KBM-7 (cell line): ENCODE results near the gene RAB40A.

Experiments used
- DNase-seq: peaks from one replicate; pipeline ENCODE4 v3.0.0-alpha.2; 2015
- in situ Hi-C: fragments of 300-500 bp; cut with MboI; formaldehyde crosslinking; loops from 2 replicates; pipeline ENCODE4 v1.14.3; 2020; ENCODE audit warnings: low sequenced_read_pairs, low pct_unique_long_range_greater_than_20kb, mixed read lengths

The RAB40A gene, protein sequence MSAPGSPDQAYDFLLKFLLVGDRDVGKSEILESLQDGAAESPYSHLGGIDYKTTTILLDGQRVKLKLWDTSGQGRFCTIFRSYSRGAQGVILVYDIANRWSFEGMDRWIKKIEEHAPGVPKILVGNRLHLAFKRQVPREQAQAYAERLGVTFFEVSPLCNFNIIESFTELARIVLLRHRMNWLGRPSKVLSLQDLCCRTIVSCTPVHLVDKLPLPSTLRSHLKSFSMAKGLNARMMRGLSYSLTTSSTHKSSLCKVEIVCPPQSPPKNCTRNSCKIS

GRCh38 chrX:103519389-103519788 lies at the start of gene RAB40A:
RAB40A (minus strand) TSS chrX:103519489; CDS start chrX:103500756, 18,733 bp downstream.
- DNase-seq, result no peak
- in situ Hi-C loops, result no loop called here

GRCh38 chrX:103565752-103566151 lies 46.5 kb upstream of the RAB40A start:
- in situ Hi-C loops, result no loop called here
- no peak for DNase-seq

DNA sequence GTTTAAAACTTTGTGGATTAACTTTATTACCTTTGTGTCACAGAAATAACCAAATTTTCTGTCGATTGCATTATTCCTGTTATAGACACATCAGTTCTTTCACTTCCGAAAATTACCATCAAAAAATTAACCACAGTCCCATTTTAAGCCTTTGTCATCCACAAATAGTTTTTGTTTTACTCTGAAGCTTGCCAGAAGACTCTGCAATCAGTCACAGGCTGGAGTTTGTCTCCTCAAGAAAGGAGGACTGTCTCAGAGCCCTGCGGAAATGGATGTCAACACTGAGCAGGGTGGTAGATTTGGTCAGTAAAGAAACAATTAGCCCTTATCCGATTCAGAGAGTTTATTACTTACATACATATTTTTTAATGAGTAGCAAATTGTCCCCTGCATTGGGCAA lies 45.9 kb upstream of the RAB40A start:
- in situ Hi-C loops, result no loop called here
- no peak for DNase-seq

GRCh38 chrX:103562801-103563200 lies 43.5 kb upstream of the RAB40A start:
- in situ Hi-C loops, result no loop called here
- no peak for DNase-seq

GRCh38 chrX:103560256-103560655 lies 41.0 kb upstream of the RAB40A start:
- no peak for DNase-seq
- in situ Hi-C loops, result no loop called here

GRCh38 chrX:103556963-103557612 lies 37.8 kb upstream of the RAB40A start:
- in situ Hi-C loops, result no loop called here
- no peak for DNase-seq

- no peak for DNase-seq
- in situ Hi-C loops, result no loop called here
These were observed 35.6 kb upstream of the RAB40A start for GRCh38 chrX:103554687-103555424.

DNA sequence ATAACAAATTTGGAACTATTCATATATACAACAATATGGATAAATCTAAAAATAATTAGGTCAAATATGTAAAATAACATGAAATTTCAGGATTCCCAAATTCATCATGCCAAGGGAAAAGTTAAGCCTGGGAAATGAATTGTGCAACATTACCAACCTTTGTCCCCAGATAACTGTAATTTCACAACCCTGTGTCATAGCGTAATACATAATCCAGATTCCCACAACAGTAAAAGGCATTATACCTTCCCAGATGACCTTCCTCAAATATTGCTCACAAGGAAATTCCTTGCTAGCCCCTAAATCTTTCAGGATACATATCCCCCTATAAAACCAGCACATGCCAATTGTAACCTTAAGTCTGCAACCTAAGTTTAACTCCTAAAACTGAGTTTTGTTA lies 32.9 kb upstream of the RAB40A start:
- no peak for DNase-seq
- in situ Hi-C loops, result no loop called here

DNA sequence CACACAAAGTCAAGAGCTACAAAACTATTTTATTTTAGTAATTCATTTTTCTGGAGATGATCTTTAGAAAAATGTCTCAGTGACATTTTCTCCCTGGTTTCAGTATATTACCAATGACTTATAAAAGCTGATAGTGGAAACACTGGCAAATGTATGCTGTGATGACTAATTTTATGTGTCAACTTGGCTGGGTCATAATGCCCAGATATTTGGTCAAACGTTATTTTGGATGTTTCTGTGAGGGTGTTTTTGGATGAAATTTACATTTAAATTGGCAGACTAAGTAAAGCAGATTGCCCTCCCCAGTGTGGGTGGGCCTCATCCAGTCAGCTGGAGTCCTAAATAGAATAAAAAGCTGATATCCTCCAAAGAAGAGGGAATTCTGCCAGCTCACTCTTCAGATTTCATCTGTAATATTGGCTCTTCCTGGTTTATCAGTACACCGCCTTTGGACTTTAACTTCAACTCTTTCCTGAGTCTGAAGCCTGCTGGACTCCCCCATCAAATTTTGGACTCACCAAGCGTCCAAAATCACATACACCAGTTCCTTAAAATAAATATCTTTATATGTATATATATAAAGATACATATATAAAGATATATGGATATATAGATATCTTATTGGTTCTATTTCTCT lies 31.2 kb upstream of the RAB40A start:
- in situ Hi-C loops, result no loop called here
- no peak for DNase-seq

GRCh38 chrX:103549916-103550315 lies 30.6 kb upstream of the RAB40A start:
- in situ Hi-C loops, result loop anchor here (25.0 kb wide), 1 partner anchor 262 kb away; no protein-coding TSS in a partner anchor

DNA sequence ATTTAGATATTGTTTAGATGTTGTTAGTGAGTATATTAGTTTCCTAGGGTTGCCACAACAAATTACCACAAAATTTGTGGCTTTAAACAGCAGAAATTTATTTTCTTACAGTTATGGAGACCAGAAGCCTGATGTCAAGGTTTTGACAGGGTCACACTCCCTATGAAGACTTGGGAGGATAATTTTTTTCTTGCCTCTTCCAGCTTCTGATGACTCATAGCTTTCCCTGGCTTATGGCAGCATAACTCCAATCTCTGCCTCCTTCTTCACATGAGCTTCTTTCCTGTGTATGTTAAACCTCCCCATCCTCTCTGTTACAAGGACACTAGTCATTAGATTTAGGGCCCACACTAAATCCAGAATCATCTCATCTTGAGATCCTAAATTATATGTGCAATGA lies 20.9 kb upstream of the RAB40A start:
- in situ Hi-C loops, result loop anchor here (25.0 kb wide), 1 partner anchor 272 kb away; no protein-coding TSS in a partner anchor

More at GRCh38 chrX:103549916-103550315, 30.6 kb upstream of the RAB40A start:
- DNase-seq, result no peak

GRCh38 chrX:103539695-103540094 lies 20.4 kb upstream of the RAB40A start:
- in situ Hi-C loops, result loop anchor here (25.0 kb wide), 1 partner anchor 273 kb away; no protein-coding TSS in a partner anchor
- DNase-seq, result no peak

More for the DNA sequence above, 20.9 kb upstream of the RAB40A start:
- no peak for DNase-seq

- in situ Hi-C loops, result loop anchor here (25.0 kb wide), 1 partner anchor 274 kb away; no protein-coding TSS in a partner anchor
- no peak for DNase-seq
These were observed 19.4 kb upstream of the RAB40A start for GRCh38 chrX:103538728-103539127.

DNA sequence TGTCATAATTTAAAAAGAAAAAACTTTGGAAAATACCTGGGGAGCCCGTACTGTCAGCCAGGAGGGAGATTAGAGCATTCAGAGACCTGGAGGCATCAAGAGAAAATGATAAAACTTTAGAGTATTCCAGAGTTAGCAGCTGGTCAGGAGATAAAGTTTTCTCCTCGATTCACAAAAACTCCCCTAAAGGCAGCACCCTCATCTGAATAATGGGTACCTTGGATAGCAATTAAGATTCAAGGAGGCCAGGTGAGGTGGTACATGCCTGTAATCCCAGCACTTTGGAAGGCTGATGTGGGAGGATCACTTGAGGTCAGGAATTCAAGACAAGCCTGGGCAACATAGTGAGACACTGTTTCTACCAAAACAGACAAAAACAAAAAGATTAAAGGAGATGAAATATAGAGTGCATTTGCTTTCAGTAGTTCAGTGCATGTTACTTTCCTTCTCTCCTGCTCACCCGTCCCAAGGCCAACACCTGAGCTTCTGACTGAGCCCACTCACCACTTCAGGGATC lies 18.6 kb upstream of the RAB40A start:
- DNase-seq, result no peak
- in situ Hi-C loops, result loop anchor here (25.0 kb wide), 1 partner anchor 274 kb away; no protein-coding TSS in a partner anchor

GRCh38 chrX:103536732-103537131 lies 17.4 kb upstream of the RAB40A start:
- in situ Hi-C loops, result loop anchor here (25.0 kb wide), 1 partner anchor 276 kb away; no protein-coding TSS in a partner anchor
- no peak for DNase-seq

DNA sequence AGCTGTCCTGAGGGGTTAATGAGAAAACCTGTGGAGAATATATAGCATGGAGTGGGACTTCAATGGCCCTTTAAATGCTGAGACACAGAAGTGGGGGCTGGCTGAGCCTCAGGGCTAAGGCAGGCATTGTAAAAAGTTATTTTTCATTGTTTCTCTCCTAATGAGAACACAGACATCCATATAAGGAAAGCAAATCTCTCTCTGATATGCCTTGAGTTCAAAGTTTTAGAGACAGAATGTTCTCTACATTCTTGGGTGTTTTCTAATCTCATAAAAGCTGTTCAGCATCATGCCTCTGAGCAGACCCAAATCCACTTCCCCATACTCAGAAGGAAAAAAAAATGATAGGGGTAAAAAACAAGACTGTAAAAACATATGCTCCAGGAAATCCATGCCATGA lies 16.8 kb upstream of the RAB40A start:
- DNase-seq, result no peak
- in situ Hi-C loops, result loop anchor here (25.0 kb wide), 1 partner anchor 276 kb away; no protein-coding TSS in a partner anchor

DNA sequence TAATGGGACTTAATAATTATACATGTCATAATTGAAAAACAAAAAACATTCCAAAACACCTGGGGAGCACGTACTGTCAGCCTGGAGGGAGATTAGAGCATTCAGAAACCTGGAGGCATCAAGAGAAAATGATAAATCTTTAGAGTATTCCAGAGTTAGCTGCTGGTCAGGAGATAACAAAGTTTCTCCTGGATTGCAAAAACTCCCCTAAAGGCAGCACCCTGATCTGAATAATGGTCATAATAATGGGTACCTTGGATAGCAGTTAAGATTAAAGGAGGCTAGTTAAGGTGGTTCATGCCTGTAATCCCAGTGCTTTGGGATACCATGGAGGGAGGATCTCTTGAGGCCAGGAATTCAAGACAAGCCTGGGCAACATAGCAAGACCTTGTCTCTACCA lies 15.9 kb upstream of the RAB40A start:
- in situ Hi-C loops, result loop anchor here (25.0 kb wide), 1 partner anchor 277 kb away; no protein-coding TSS in a partner anchor
- DNase-seq, result no peak

- in situ Hi-C loops, result loop anchor here (25.0 kb wide), 1 partner anchor 279 kb away; no protein-coding TSS in a partner anchor
- DNase-seq, result peak; percentile 86
These were observed 14.4 kb upstream of the RAB40A start for GRCh38 chrX:103533511-103534216.
